Fibroblast of mammary gland (primary cell): Measurements from ENCODE around the gene PCSK6.

ENCODE experiments used
- DNase-seq: peaks from one replicate; pipeline ENCODE4 v3.0.0-alpha.2; 2010; ENCODE audit warnings: low read depth
- H3K4me3 ChIP-seq: 2 replicates; pipeline ENCODE4 v1.5.1; 2011; ENCODE audit warnings: low read depth, mild to moderate bottlenecking, low read length, moderate library complexity; ENCODE audit not compliant: control insufficient read depth
- TF ChIP-seq, protein P1 (sequence below): conservative IDR thresholded peaks from 2 replicates; pipeline ENCODE4 v1.5.1; 2011; ENCODE audit warnings: low read depth, low read length, inconsistent platforms; ENCODE audit not compliant: control insufficient read depth, insufficient read depth

Gene PCSK6

DNA sequence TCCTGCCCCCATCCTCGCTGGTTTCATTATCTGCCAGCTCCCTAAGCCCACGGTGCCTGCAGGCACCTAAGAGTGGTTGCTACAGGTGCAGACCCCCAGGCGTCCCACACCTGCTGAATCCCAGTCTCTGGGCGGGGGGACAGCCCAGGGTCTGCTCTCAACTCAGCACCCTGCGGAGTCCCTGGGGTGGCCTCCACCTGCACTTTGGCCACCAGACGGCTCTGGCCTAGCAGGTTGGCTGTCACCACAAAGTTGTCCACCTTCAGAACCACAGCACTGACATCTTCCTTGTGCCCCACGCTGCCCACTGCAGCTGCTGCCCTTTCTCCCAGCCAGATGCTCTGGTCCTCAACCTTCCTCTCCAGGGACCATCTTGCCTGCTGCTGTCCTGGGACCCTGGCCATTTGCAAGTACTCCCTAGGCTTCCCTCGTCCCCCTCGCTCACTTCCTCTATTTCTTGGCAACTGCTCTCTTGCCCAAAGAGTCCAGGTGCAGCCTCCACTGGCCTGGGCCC, 159.6 kb downstream of the PCSK6 start:
- H3K4me3 ChIP-seq = no peak overlapping the region
- TF ChIP-seq, protein P1, sequence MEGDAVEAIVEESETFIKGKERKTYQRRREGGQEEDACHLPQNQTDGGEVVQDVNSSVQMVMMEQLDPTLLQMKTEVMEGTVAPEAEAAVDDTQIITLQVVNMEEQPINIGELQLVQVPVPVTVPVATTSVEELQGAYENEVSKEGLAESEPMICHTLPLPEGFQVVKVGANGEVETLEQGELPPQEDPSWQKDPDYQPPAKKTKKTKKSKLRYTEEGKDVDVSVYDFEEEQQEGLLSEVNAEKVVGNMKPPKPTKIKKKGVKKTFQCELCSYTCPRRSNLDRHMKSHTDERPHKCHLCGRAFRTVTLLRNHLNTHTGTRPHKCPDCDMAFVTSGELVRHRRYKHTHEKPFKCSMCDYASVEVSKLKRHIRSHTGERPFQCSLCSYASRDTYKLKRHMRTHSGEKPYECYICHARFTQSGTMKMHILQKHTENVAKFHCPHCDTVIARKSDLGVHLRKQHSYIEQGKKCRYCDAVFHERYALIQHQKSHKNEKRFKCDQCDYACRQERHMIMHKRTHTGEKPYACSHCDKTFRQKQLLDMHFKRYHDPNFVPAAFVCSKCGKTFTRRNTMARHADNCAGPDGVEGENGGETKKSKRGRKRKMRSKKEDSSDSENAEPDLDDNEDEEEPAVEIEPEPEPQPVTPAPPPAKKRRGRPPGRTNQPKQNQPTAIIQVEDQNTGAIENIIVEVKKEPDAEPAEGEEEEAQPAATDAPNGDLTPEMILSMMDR = no peak
- DNase-seq = no peak

DNA sequence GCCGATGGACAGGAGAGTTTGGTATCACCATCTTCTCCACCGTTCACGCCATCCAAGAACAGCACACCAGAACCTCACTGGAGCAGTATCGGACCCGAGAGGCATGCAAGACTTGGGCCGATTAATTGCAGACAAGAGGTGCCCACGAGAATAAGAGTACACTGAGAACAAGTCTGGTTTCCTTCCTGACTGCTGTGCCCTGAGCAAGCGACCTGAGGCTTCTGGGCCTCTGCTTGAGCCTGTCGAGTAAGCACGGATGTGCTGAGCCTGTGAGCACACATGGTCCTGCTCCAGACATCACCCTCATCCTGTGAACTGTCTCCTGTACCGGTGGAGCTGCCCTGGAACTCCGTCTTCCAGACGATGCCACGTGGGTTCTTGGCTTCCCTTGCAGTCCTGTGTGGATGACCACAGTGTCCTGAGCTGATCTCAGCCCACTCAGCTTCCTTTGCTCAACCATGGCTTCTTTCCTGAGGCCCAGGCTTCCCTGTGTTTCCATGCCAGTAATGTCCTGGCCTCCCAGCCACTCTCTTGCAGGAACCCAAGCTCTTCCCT, 160.1 kb downstream of the PCSK6 start:
- no peak for DNase-seq
- TF ChIP-seq, protein P1 = no peak
- H3K4me3 ChIP-seq = no peak overlapping the region

- no peak for DNase-seq
- H3K4me3 ChIP-seq = no peak overlapping the region
- TF ChIP-seq, protein P1 = no peak
Observed at GRCh38 chr15:101328001-101328400, 161.5 kb downstream of the PCSK6 start.

DNA sequence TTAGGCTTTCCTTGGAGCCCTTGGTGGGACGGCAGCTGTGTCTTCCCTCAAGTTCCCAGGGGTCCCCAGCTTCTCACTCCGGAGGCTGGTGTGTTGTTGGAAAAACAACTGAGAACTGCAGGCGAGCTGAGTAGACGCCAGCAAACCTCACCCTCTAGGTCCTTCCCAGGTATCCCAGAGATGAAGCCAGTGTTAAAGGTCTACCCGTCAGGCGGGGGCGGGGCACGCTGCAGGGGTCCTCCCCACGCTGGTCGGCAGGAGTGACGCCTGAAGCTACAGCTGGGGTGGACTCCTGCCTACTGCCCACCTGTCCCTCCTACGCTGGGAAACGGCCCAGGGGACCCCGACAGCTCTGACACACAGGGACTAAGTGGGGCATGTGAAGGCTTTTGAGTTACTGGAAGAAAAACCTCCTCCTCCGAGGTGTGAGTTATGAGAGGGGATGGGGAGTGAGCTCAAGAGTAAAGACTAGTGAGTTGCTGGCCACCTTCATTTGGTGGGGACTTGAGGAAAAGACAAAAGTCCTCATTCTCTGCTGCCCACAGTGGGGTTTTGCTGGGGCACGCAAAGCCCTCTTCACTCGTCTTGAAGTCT, 162.3 kb downstream of the PCSK6 start:
- no peak for DNase-seq
- TF ChIP-seq, protein P1 = no peak
- H3K4me3 ChIP-seq = no peak overlapping the region

- TF ChIP-seq, protein P1 = no peak
- H3K4me3 ChIP-seq = no peak overlapping the region
- DNase-seq = no peak
Observed at GRCh38 chr15:101326462-101327146, 162.9 kb downstream of the PCSK6 start.

GRCh38 chr15:101326026-101326315, 163.5 kb downstream of the PCSK6 start:
- H3K4me3 ChIP-seq = no peak overlapping the region
- TF ChIP-seq, protein P1 = no peak
- DNase-seq = no peak
